ENCODE data around the gene HOXC12.
A peak's percentile ranks its signal among the peaks of the same experiment; 100 is the strongest.

DNA sequence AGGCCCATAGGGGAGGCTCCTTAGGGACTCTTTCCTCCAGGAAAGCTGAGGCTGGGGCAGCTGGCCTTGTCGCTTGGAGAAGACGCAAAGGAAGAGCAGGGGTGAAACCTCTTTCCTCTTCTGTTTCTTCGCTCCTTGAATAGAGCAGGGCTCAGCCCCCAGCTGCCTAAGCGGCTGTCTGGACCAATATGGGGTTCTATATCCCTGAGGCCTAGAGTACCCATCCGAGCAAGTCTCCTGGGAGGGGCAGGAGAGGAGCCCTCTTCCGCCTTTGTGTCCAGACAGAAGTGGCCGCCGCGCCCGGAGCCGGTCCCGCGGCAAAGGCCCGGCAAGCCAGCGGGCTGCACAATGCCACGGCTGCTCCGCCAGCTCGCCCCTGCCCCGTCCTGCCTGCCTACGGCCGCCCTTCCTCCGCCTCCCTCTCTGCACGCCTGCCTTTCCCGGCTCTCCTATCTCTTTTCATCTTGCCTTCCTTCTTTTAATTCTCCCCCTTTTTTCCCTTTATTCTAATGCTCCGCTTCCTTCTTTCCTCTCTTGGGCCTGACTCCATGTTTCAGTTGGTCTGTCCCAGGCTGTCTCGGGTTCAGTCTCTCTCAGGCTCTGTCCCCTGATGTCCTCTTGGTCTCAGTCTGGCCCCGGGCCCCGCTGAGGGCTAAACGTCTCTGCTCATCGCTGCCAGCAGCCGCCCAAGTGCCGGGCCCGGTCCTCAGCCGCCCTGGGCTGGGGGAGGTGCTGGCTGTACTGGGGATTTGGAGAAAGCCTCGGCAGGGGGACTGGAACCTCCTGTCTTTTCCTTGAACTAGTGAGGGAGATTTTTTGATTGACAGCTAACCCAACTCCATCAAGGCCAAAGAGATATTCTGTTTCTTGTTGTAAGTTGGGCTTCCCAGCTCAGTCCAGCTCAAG, 42.8 kb downstream of the HOXC12 start:
- TF ChIP-seq, protein P1, sequence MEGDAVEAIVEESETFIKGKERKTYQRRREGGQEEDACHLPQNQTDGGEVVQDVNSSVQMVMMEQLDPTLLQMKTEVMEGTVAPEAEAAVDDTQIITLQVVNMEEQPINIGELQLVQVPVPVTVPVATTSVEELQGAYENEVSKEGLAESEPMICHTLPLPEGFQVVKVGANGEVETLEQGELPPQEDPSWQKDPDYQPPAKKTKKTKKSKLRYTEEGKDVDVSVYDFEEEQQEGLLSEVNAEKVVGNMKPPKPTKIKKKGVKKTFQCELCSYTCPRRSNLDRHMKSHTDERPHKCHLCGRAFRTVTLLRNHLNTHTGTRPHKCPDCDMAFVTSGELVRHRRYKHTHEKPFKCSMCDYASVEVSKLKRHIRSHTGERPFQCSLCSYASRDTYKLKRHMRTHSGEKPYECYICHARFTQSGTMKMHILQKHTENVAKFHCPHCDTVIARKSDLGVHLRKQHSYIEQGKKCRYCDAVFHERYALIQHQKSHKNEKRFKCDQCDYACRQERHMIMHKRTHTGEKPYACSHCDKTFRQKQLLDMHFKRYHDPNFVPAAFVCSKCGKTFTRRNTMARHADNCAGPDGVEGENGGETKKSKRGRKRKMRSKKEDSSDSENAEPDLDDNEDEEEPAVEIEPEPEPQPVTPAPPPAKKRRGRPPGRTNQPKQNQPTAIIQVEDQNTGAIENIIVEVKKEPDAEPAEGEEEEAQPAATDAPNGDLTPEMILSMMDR (conservative IDR thresholded peaks at IDR 0.05; ENCODE audit: low read length) = no peak
- peak; percentile 24; the same call in 1 of the 2 replicates for TF ChIP-seq EZH2phosphoT487 (IDR thresholded peaks at IDR 0.05; ENCODE audit: borderline replicate concordance, low read depth, low read length)

Measured in OCI-LY7 (cell line).